ENCODE results near the gene HOXC5.

Gene HOXC5

GRCh38 chr12:53999559-54000115 lies 33.2 kb upstream of the HOXC5 start:
- DNase-seq (ENCODE audit: low spot score), result no peak
- in situ Hi-C loops (cut with MboI; ENCODE audit: low sequenced_read_pairs, unreplicated experiment), result no loop called here
- TF ChIP-seq, protein P1, sequence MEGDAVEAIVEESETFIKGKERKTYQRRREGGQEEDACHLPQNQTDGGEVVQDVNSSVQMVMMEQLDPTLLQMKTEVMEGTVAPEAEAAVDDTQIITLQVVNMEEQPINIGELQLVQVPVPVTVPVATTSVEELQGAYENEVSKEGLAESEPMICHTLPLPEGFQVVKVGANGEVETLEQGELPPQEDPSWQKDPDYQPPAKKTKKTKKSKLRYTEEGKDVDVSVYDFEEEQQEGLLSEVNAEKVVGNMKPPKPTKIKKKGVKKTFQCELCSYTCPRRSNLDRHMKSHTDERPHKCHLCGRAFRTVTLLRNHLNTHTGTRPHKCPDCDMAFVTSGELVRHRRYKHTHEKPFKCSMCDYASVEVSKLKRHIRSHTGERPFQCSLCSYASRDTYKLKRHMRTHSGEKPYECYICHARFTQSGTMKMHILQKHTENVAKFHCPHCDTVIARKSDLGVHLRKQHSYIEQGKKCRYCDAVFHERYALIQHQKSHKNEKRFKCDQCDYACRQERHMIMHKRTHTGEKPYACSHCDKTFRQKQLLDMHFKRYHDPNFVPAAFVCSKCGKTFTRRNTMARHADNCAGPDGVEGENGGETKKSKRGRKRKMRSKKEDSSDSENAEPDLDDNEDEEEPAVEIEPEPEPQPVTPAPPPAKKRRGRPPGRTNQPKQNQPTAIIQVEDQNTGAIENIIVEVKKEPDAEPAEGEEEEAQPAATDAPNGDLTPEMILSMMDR (IDR thresholded peaks at IDR 0.05; ENCODE audit: borderline replicate concordance, control extremely low read depth, extremely low read depth, insufficient read depth, missing control alignments), result no peak

DNA sequence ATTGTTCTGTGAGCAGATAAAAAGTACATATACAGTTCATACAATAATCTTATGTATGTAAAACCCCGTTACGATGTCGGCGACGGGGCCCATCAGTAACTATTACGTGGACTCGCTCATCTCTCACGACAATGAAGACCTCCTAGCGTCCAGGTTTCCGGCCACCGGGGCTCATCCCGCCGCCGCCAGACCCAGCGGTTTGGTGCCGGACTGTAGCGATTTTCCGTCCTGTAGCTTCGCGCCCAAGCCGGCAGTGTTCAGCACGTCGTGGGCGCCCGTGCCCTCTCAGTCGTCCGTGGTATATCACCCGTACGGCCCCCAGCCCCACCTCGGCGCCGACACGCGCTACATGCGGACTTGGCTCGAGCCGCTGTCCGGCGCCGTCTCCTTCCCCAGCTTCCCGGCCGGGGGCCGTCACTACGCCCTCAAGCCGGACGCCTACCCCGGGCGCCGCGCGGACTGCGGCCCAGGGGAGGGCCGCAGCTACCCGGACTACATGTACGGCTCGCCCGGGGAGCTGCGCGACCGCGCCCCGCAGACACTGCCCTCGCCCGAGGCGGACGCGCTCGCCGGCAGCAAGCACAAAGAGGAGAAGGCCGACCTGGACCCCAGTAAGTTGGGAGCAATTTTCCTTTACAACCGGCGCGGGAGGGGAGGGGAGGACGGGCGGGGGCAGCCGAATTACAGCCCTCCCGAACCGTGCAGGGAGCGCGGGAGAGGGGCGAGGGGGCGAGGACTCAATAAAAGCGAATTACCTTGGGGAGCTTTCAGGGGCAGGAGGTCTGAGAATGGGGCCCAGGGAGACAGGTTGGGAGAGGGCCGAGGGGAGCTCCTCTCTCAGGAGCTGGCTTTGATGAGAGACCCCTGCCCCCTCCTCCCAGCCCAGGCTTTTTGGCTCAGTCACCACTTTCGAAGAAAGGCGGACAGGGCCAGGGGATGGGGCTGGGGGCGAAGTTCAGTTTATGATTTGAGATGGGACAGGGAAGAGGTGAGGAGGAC lies 32.4 kb upstream of the HOXC5 start, which contains the start of gene HOXC9:
Gene HOXC9 (plus strand): TSS at position 46 of the 999 bp plus-strand sequence. CDS start 28 bp downstream, at position 74.
- TF ChIP-seq, protein P1 (IDR thresholded peaks at IDR 0.05; ENCODE audit: borderline replicate concordance, control extremely low read depth, extremely low read depth, insufficient read depth, missing control alignments), result no peak
- DNase-seq (ENCODE audit: low spot score), result no peak
- in situ Hi-C loops (cut with MboI; ENCODE audit: low sequenced_read_pairs, unreplicated experiment), result no loop called here

DNA sequence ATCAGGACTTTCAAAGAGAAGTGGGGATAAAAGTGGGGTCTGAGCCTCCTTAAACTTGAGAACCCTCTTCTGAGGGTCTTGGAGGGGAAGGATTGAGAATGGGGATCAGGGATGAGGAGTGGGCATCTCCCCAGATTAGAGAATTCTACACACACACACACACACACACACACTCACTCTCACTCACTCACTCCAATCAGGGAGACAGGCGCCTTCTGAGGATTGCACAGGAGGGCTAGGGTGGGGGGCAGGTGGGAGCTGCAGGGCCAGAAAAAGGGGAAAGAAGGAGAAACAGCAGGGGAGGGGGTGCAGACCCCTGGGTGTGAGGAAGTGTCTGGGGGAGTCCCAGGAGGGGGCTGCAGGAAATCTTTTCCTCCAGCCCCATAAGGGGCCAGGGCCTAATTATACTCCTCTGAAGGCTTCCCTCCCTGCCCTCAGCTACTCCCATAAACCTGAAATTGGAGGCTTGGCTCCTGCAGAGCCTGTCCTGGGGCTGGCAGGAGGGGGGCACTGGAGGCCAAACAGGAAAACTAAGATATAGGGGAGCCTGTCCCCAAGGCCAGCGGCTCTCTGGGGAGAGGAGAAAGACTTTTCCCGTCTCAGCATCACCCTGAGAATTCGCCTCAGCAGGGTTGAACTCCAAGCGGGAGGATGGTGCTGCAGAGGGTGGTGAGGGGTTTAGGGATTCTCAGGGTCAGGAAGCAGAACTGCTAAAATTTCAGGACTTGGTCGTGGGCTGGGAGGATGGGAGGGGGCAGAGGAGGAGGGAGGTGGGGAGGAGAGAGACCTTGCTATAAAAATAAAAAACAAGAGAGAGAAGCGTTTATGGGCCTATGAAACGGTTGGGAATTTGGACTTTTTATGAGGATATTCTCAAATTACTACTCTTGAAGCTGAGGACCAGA lies 31.3 kb upstream of the HOXC5 start:
- TF ChIP-seq, protein P1 (IDR thresholded peaks at IDR 0.05; ENCODE audit: borderline replicate concordance, control extremely low read depth, extremely low read depth, insufficient read depth, missing control alignments), result no peak
- DNase-seq (ENCODE audit: low spot score), result no peak
- in situ Hi-C loops (cut with MboI; ENCODE audit: low sequenced_read_pairs, unreplicated experiment), result no loop called here

- DNase-seq (ENCODE audit: low spot score), result no peak
- TF ChIP-seq, protein P1 (IDR thresholded peaks at IDR 0.05; ENCODE audit: borderline replicate concordance, control extremely low read depth, extremely low read depth, insufficient read depth, missing control alignments), result no peak
- in situ Hi-C loops (cut with MboI; ENCODE audit: low sequenced_read_pairs, unreplicated experiment), result no loop called here
Observed at GRCh38 chr12:54002278-54002914, 30.5 kb upstream of the HOXC5 start.

DNA sequence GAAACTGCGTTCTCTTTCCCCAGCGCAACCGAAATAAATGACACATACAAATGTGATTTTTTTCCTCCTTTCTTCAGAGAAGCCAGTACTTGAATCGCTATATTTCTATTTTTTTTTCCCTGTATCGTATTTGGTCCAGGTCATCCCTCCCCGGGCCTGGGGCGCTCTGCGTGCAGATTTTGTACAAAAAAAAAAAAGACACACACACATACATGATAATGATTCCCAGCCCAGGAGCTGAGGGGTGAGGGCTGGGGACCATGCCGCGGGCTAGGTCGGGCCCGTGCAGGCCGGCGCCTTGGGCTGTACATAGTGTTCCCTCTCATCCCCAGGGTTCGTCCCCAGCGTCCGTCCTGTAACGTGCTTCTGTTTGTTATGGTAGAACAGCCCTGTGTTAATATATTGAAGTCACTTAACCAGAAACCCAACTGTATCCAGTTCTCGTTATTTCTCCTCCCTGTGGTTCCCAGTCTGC lies 29.9 kb upstream of the HOXC5 start:
- DNase-seq (ENCODE audit: low spot score), result no peak
- in situ Hi-C loops (cut with MboI; ENCODE audit: low sequenced_read_pairs, unreplicated experiment), result no loop called here
- TF ChIP-seq, protein P1 (IDR thresholded peaks at IDR 0.05; ENCODE audit: borderline replicate concordance, control extremely low read depth, extremely low read depth, insufficient read depth, missing control alignments), result no peak
